Measurements from ENCODE around the gene PABPC3. TPM values are rescaled to one million over a fixed set of nuclear protein-coding genes. Genes with fewer than 3 reads are reported as not detected.

The PABPC3 gene
- total and polyA plus RNA-seq, 2 of the 8 experiments (the other 6 are each of a cell fraction or from before 2014, with no cell fraction given), result 0.18 to 0.48 TPM

DNA sequence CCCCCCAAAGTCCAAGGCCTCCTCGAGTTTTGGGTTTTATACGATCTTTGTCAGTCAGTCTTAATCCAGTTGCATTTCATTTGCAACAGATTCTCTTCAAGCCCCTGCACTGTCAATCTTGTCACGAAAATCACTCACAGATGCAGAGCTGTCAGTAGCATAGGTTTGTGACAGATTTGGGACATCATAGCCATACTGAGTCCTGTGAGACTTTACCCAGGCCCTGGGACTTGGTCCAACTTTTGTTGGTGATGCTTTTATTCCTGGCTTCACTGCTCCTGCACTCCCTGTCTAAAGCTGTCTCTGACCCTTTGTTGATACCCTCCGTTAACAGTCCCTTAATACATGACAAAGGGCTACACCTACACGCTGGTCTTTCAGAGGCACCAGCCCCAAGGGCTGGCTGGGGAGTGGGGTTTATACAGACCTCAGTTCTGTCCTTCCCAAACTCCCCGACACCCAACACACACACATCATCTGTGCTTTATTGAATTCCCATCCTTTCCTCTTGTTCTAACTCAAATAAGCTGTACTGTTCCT, 36.0 kb downstream of the PABPC3 start:
- H3K79me2 ChIP-seq (ENCODE audit: control insufficient read depth in 1 of 2, insufficient read depth in 2 of 2, low read length in 2 of 2), result no peaks in the 10 kb centered on the region
- no peaks in the 10 kb centered on the region for H3K79me1 ChIP-seq (ENCODE audit: low read depth, low read length)
- no peak for DNase-seq (ENCODE audit: low read depth in 1 of 2, low spot score in 2 of 2)
- H3K4me1 ChIP-seq (replicated peaks in 1 of 4; ENCODE audit: control insufficient read depth in 3 of 4, insufficient read depth in 4 of 4, low read length in 3 of 4), result peaks cover 4 to 22% (median 7%) of the 10 kb centered on the region in 4 experiments; a peak in 6 of 7 replicates
- H3K27me3 ChIP-seq (replicated peaks in 1 of 4; ENCODE audit: control insufficient read depth in 3 of 4, extremely low read depth in 1 of 4, insufficient read depth in 3 of 4, low read length in 3 of 4), result no peaks in the 10 kb centered on the region
- H2BK12ac ChIP-seq (ENCODE audit: low read depth, low read length), result peak overlapping the region; percentile 30; the same call in 1 of the 2 replicates
- no peak overlapping the region for H3K56ac ChIP-seq (replicated peaks; ENCODE audit: insufficient read length, low read depth, low read length)
- ChIA-PET CTCF (ENCODE audit: partially characterized antibody) (interaction anchor here (0.7 to 2.1 kb wide), 7 partner anchors 10 to 95 kb away, joined by 3 to 8 read pairs (median 4); partner anchors contain the start of gene PABPC3), POLR2A (ENCODE audit: partially characterized antibody) (interaction anchor here (1.1 kb wide), 1 partner anchor 9 kb away, joined by 3 read pairs; no protein-coding TSS in a partner anchor)
- H4K91ac ChIP-seq (replicated peaks; ENCODE audit: insufficient read length, low read length), result no peak overlapping the region
- H4K20me1 ChIP-seq (replicated peaks in 1 of 2; ENCODE audit: control insufficient read depth in 1 of 2, insufficient read depth in 2 of 2, low read length in 2 of 2), result no peaks in the 10 kb centered on the region
- peaks cover 7% of the 10 kb centered on the region in 2 experiments; a peak in 3 of 4 replicates for H3K9me3 ChIP-seq (ENCODE audit: insufficient read depth in 2 of 2, low read depth in 1 of 2, low read length in 1 of 2)
- no peak overlapping the region for H2BK120ac ChIP-seq (replicated peaks; ENCODE audit: low read depth, low read length)
- no peak overlapping the region for H2AFZ ChIP-seq (ENCODE audit: low read length)
- no peak overlapping the region for H3K27ac ChIP-seq (ENCODE audit: low read depth, low read length)
- H2BK5ac ChIP-seq (ENCODE audit: low read depth, low read length), result no peak overlapping the region
- no peak overlapping the region for H3K9ac ChIP-seq (replicated peaks in 1 of 4; ENCODE audit: extremely low read depth in 1 of 4, low read depth in 3 of 4, low read length in 3 of 4)
- no peak overlapping the region for H2AK5ac ChIP-seq (ENCODE audit: low read depth, low read length)
- no peak overlapping the region for H4K8ac ChIP-seq (ENCODE audit: extremely low read depth, insufficient read depth, low read length)
- peak; percentile 7 for FAIRE-seq
- no peak overlapping the region for H3K14ac ChIP-seq (ENCODE audit: insufficient read length)
- H2BK20ac ChIP-seq (ENCODE audit: low read length), result no peak overlapping the region
- no peak overlapping the region for H3K4ac ChIP-seq (replicated peaks; ENCODE audit: insufficient read length, low read depth, low read length)
- H3K18ac ChIP-seq (ENCODE audit: extremely low read depth, low read length), result no peak overlapping the region; the same call in 1 of the 2 replicates
- no peak for TF ChIP-seq ZNF274 (IDR thresholded peaks at IDR 0.05; ENCODE audit: borderline replicate concordance, extremely low read depth, low read length)
- no peak for TF ChIP-seq EGR1 (IDR thresholded peaks at IDR 0.05; ENCODE audit: borderline replicate concordance, low read depth, low read length)
- no peak for TF ChIP-seq NRF1 (IDR thresholded peaks at IDR 0.05; ENCODE audit: low read depth, low read length)
- no peak for TF ChIP-seq TEAD4 (IDR thresholded peaks at IDR 0.05; ENCODE audit: low read depth, low read length)
- TF ChIP-seq HDAC2 (IDR thresholded peaks at IDR 0.05; ENCODE audit: borderline replicate concordance in 1 of 2, low read depth in 2 of 2, low read length in 2 of 2), result no peak
- TF ChIP-seq POU5F1 (IDR thresholded peaks at IDR 0.05; ENCODE audit: low read depth, low read length), result 0 out of 2 replicates have a peak, but pooled peaks have one; percentile 53
- no peak overlapping the region for H2BK15ac ChIP-seq (ENCODE audit: low read length)
- peak overlapping the region in 1 of 2 experiments; percentile 47; a peak in 2 of 4 replicates for H3K4me2 ChIP-seq (ENCODE audit: insufficient read depth in 1 of 2, low read depth in 2 of 2, low read length in 2 of 2)
- no peak overlapping the region for H4K5ac ChIP-seq (ENCODE audit: insufficient read length, low read depth, low read length)
- H3K23me2 ChIP-seq (ENCODE audit: low read depth, low read length), result no peaks in the 10 kb centered on the region
- H3K23ac ChIP-seq (ENCODE audit: insufficient read length), result no peak overlapping the region
- 54% methylated on average over 6 of the region's 6 CpGs; no CpG with 5 or more reads in 1 of the 2 experiments for WGBS, 2 experiments (ENCODE audit: extremely low coverage in 1 of 2, insufficient coverage in 1 of 2, insufficient read length in 1 of 2, insufficient replicate concordance in 2 of 2, low coverage in 1 of 2, low lambda C conversion rate in 2 of 2, missing lambda C conversion rate in 1 of 2)
- H3K36me3 ChIP-seq (ENCODE audit: control insufficient read depth in 2 of 4, insufficient read depth in 4 of 4, low read length in 3 of 4), result no peaks in the 10 kb centered on the region; a peak in 1 of 8 replicates
- no peak overlapping the region for H3K4me3 ChIP-seq (ENCODE audit: extremely low read depth in 1 of 4, insufficient read depth in 2 of 4, low read depth in 3 of 4, low read length in 4 of 4)
